A549 (cell line): ENCODE measurements around the gene MOB3C. TPM values are rescaled to one million over a fixed set of nuclear protein-coding genes. Genes with fewer than 3 reads are reported as not detected.

Experiments
- ATAC-seq, 2 experiments: fragments of 200-7000 bp in 1 of 2; fragments of >200 bp in 1 of 2; cut with Nextera tagmentation in 1 of 2; cut with Tn5 transposase in 1 of 2; 3 replicates each; pipeline versions ENCODE4 v1.8.0 to v1.9.1; 2018 to 2020; ENCODE audit warnings: mild to moderate bottlenecking in 1 of 2, moderate library complexity in 1 of 2
- CTCF ChIA-PET: fragments of 300-600 bp; sonication (Branson Sonifier 250); formaldehyde crosslinking; extraction: SDS; loops from one replicate; lab custom pipeline; 2021; ENCODE audit warnings: antibody characterized with exemption, inconsistent platforms; lab: Yijun Ruan, JAX
- POLR2A ChIA-PET: fragments of 350-600 bp; formaldehyde crosslinking; extraction: SDS; loops from one replicate; lab custom pipeline; 2021; ENCODE audit warnings: antibody characterized with exemption, inconsistent platforms; lab: Yijun Ruan, JAX
- DNase-seq, 2 experiments: peaks; one replicate each; pipeline versions ENCODE4 v3.0.0 to v3.0.0-alpha.2; 2011 to 2016; ENCODE audit warnings: low read depth in 1 of 2, low spot score in 1 of 2
- FAIRE-seq: peaks from 2 replicates; lab custom pipeline; 2011; peaks lifted over from hg19 to GRCh38; lab: Jason Lieb, UNC
- H3K27ac ChIP-seq, 2 experiments: fragments of >200 bp; sonication (Bioruptor Twin); formaldehyde crosslinking; 3 replicates each; pipeline ENCODE4 v1.5.1; 2016 to 2017
- H3K4me1 ChIP-seq: fragments of >200 bp; sonication (Bioruptor Twin); formaldehyde crosslinking; 3 replicates; pipeline ENCODE4 v1.6.1; 2016
- H3K4me2 ChIP-seq: fragments of >200 bp; sonication (Bioruptor Twin); formaldehyde crosslinking; 3 replicates; pipeline ENCODE4 v1.6.1; 2016
- H3K4me3 ChIP-seq: fragments of >200 bp; sonication (Bioruptor Twin); formaldehyde crosslinking; 3 replicates; pipeline ENCODE4 v1.5.1; 2016
- H3K9me3 ChIP-seq: fragments of >200 bp; sonication (Bioruptor Twin); formaldehyde crosslinking; 3 replicates; pipeline ENCODE4 v1.6.1; 2016
- CBX8 ChIP-seq: fragments of 200-600 bp; sonication (generic); IDR thresholded peaks from 2 replicates; pipeline ENCODE4 v1.6.1; 2016
- CEBPB ChIP-seq, 2 experiments: fragments of >200 bp in 1 of 2; sonication (Bioruptor Twin) in 1 of 2; formaldehyde crosslinking in 1 of 2; IDR thresholded peaks; 2 replicates each; pipeline ENCODE4 v1.6.1; 2012 to 2016
- CHD2 ChIP-seq: fragments of 150-350 bp; IDR thresholded peaks from 2 replicates; pipeline ENCODE4 v1.6.1; 2014; ENCODE audit warnings: low read length; ENCODE audit not compliant: partially characterized antibody
- EHMT2 ChIP-seq: fragments of 200-600 bp; sonication (generic); IDR thresholded peaks from 2 replicates; pipeline ENCODE4 v1.6.1; 2016; ENCODE audit warnings: antibody characterized with exemption, low read depth, mild to moderate bottlenecking, moderate library complexity
- EP300 ChIP-seq, 2 experiments: fragments of >200 bp; sonication (Bioruptor Twin); formaldehyde crosslinking; IDR thresholded peaks; 2 replicates in 1 of 2; 3 replicates in 1 of 2; pipeline ENCODE4 v1.6.1; 2016 to 2017
- ESRRA ChIP-seq: fragments of 150-350 bp; IDR thresholded peaks from 2 replicates; pipeline ENCODE4 v1.6.1; 2014; ENCODE audit warnings: mild to moderate bottlenecking, low read length, borderline replicate concordance
- FOSB ChIP-seq: fragments of 250-450 bp; sonication (Bioruptor Pico); IDR thresholded peaks from 2 replicates; pipeline ENCODE4 v1.5.0; 2020; ENCODE audit warnings: mild to moderate bottlenecking, moderate library complexity
- FOXS1 ChIP-seq: fragments of 250-450 bp; sonication (Bioruptor Pico); IDR thresholded peaks from 2 replicates; pipeline ENCODE4 v1.5.0; 2020; ENCODE audit warnings: mild to moderate bottlenecking, moderate library complexity
- HDAC2 ChIP-seq: fragments of 200-600 bp; sonication (generic); IDR thresholded peaks from 2 replicates; pipeline ENCODE4 v1.6.1; 2016
- HOXA7 ChIP-seq: fragments of 250-450 bp; sonication (Bioruptor Pico); IDR thresholded peaks from 2 replicates; pipeline ENCODE4 v1.5.0; 2020; ENCODE audit warnings: mild to moderate bottlenecking, moderate library complexity
- HOXB13 ChIP-seq: fragments of 250-450 bp; sonication (Bioruptor Pico); IDR thresholded peaks from 2 replicates; pipeline ENCODE4 v1.5.0; 2020; ENCODE audit warnings: low read depth, mild to moderate bottlenecking, moderate library complexity
- HOXB5 ChIP-seq: fragments of 250-450 bp; sonication (Bioruptor Pico); IDR thresholded peaks from 2 replicates; pipeline ENCODE4 v1.5.0; 2020; ENCODE audit warnings: mild to moderate bottlenecking, moderate library complexity
- JUNB ChIP-seq: fragments of >200 bp; sonication (Bioruptor Twin); formaldehyde crosslinking; IDR thresholded peaks from 2 replicates; pipeline ENCODE4 v1.6.1; 2016
- KDM5A ChIP-seq: fragments of 200-600 bp; sonication (generic); IDR thresholded peaks from 2 replicates; pipeline ENCODE4 v1.6.1; 2016; ENCODE audit warnings: antibody characterized with exemption, mild to moderate bottlenecking
- MAZ ChIP-seq: fragments of 150-350 bp; IDR thresholded peaks from 2 replicates; pipeline ENCODE4 v1.6.1; 2014; ENCODE audit warnings: antibody characterized with exemption, low read depth, low read length, borderline replicate concordance
- MYC ChIP-seq: IDR thresholded peaks from 2 replicates; pipeline ENCODE4 v1.6.1; 2012; ENCODE audit warnings: mild to moderate bottlenecking, inconsistent platforms, low read length, improper control_type of control experiment, borderline replicate concordance
- NFE2L2 ChIP-seq: fragments of 150-350 bp; conservative IDR thresholded peaks from 2 replicates; pipeline ENCODE4 v1.6.1; 2014; ENCODE audit warnings: low read length
- NPAS2 ChIP-seq: fragments of 250-450 bp; sonication (Bioruptor Pico); IDR thresholded peaks from 2 replicates; pipeline ENCODE4 v1.8.0; 2022; ENCODE audit warnings: mild to moderate bottlenecking, moderate library complexity, borderline replicate concordance
- NR3C1 ChIP-seq: fragments of >200 bp; sonication (Bioruptor Twin); formaldehyde crosslinking; IDR thresholded peaks from 3 replicates; pipeline ENCODE4 v1.6.1; 2017
- PHF8 ChIP-seq: fragments of 200-600 bp; sonication (generic); IDR thresholded peaks from 2 replicates; pipeline ENCODE4 v1.6.1; 2016; ENCODE audit warnings: low read depth, mild to moderate bottlenecking, antibody characterized with exemption, moderate library complexity, borderline replicate concordance
- TFCP2L1 ChIP-seq: fragments of 250-450 bp; sonication (Bioruptor Pico); IDR thresholded peaks from 2 replicates; pipeline ENCODE4 v1.5.0; 2021; ENCODE audit warnings: mild to moderate bottlenecking
- TP53 ChIP-seq: fragments of 250-450 bp; sonication (Bioruptor Pico); IDR thresholded peaks from 2 replicates; pipeline ENCODE4 v1.5.0; 2021; ENCODE audit warnings: mild to moderate bottlenecking, moderate library complexity
- ZSCAN20 ChIP-seq: fragments of 250-450 bp; sonication (Bioruptor Pico); IDR thresholded peaks from 2 replicates; pipeline ENCODE4 v1.8.0; 2022; ENCODE audit warnings: mild to moderate bottlenecking, moderate library complexity
- WGBS: methylation state at CpG from one replicate; pipeline ENCODE4 v1.1.6; 2017; ENCODE audit errors: missing lambda C conversion rate; 5-methylcytosine and 5-hydroxymethylcytosine counted together
- polyA plus RNA-seq, 4 experiments: library from polyadenylated mRNA; depleted of rRNA in 3 of 4; stranded (reverse); fragments of >200 nt; fragmentation: RNase III in 1 of 4; extraction: RNeasy Plus Mini Kit Qiagen cat#74134 plus additional on column Dnase treatment in 1 of 4; gene quantifications; 2 replicates in 3 of 4; 3 replicates in 1 of 4; pipeline ENCODE4 v1.2.3, GENCODE V29; 2011 to 2017
- TF ChIP-seq, protein P1 (sequence below): fragments of 250-450 bp; sonication (Bioruptor Pico); IDR thresholded peaks from 2 replicates; pipeline ENCODE4 v1.5.0; 2020; ENCODE audit warnings: low read depth, mild to moderate bottlenecking, moderate library complexity
- TF ChIP-seq, protein P2 (sequence below): fragments of >200 bp; sonication (Bioruptor Twin); formaldehyde crosslinking; IDR thresholded peaks from 3 replicates; pipeline ENCODE4 v1.6.1; 2016
- TF ChIP-seq, protein P3 (sequence below): fragments of >200 bp; sonication (Bioruptor Twin); formaldehyde crosslinking; IDR thresholded peaks from 3 replicates; pipeline ENCODE4 v1.5.1; 2016
- TF ChIP-seq, protein P4 (sequence below): fragments of >200 bp; sonication (Bioruptor Twin); formaldehyde crosslinking; IDR thresholded peaks from 2 replicates; pipeline ENCODE4 v1.6.1; 2016
- TF ChIP-seq, protein P5 (sequence below): fragments of 450-650 bp; IDR thresholded peaks from 2 replicates; pipeline ENCODE4 v1.6.1; 2014; ENCODE audit warnings: antibody characterized with exemption

The MOB3C gene
- polyA plus RNA-seq, 2 of the 4 experiments (the other 2 are of a cell fraction): 2.6 to 2.7 TPM

DNA sequence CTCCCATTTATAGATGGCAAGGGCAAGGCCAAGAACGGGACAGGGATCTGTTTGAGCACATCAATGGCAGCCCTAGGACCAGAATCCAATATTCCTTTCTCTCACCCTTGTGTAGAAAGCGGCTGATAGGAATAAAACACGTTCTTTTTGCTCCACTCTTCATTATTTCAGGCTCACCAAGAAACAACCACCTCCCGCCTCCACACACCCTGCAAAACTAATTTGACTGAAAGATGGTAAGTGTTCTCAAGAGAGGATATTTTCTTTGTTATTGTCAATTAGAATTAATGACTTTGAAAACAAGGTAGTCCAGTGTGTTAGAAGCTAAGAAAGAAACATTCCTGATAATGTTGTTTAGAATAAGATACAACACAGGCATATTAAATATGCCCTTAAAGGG lies 53.3 kb downstream of the MOB3C start (continued):
- no peak for TF ChIP-seq TP53 (CRISPR knock-in tag)
- no peak for TF ChIP-seq EP300 (IDR thresholded peaks at IDR 0.05)

DNA sequence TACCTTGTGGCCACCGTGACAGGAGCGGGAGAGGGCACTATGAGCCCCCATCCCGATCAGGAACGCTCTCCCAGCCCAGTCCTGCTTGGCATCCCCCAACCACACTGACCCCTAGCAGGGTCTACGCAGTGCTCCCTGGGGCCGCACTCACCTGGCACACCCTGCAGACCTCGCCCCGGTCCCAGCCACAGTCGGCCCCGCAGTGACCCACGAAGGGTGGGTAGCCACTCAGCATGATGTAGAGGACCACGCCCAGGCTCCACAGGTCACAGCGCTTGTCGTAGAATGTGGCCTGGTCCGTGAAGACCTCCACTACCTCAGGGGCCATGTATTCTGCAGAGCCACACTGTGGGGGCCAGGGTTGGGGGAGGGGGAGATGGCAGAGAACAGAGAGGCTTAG lies 54.1 kb downstream of the MOB3C start:
- Histone ChIP-seq H3K4me1 (no peaks in the 10 kb centered on the region), H3K27ac (no peak overlapping the region), H3K9me3 (no peaks in the 10 kb centered on the region), H3K4me3 (no peak overlapping the region)
- CTCF ChIA-PET: interaction anchor here (1.0 to 2.5 kb wide), 2 partner anchors 14 to 28 kb away, joined by 4 to 7 read pairs; no protein-coding TSS in a partner anchor
- TF ChIP-seq HOXB13 (CRISPR knock-in tag) (no peak), HDAC2 (no peak)
- TF ChIP-seq, protein P1, sequence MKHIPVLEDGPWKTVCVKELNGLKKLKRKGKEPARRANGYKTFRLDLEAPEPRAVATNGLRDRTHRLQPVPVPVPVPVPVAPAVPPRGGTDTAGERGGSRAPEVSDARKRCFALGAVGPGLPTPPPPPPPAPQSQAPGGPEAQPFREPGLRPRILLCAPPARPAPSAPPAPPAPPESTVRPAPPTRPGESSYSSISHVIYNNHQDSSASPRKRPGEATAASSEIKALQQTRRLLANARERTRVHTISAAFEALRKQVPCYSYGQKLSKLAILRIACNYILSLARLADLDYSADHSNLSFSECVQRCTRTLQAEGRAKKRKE (CRISPR knock-in tag): no peak
- TF ChIP-seq, all 56 proteins: peak for 0
- WGBS: over 99% methylated on average over 9 of the region's 15 CpGs
- no peak for DNase-seq
- no peak for ATAC-seq
- FAIRE-seq: no peak
- POLR2A ChIA-PET: no interaction called here
- H3K4me2 ChIP-seq: no peak overlapping the region

DNA sequence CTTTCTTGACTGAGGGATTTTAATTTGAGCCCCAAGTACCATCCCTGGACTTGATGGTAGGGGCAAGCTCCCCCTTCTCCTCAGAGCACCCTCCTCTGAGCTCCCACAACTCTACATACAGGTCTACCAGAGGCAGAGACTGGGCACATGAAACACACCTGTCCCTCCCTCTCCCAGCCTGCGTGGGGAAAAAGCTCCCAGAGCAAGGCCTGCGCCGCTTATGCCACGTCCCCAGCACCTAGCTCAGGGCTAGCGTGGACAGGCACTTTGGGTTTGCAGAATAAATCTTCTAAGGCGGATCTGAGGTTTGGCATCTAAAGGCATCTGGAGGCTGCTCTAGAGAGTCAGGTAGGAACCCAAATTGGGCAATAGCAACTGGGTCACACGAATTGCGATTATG lies 57.6 kb downstream of the MOB3C start:
- no peak for FAIRE-seq
- Histone ChIP-seq H3K4me2 (no peak overlapping the region), H3K4me3 (no peak overlapping the region)
- WGBS: no CpG with 5 or more reads among the region's 8 CpGs
- TF ChIP-seq CEBPB (IDR thresholded peaks at IDR 0.05): no peak
- no peak for TF ChIP-seq ESRRA
- TF ChIP-seq, protein P2, sequence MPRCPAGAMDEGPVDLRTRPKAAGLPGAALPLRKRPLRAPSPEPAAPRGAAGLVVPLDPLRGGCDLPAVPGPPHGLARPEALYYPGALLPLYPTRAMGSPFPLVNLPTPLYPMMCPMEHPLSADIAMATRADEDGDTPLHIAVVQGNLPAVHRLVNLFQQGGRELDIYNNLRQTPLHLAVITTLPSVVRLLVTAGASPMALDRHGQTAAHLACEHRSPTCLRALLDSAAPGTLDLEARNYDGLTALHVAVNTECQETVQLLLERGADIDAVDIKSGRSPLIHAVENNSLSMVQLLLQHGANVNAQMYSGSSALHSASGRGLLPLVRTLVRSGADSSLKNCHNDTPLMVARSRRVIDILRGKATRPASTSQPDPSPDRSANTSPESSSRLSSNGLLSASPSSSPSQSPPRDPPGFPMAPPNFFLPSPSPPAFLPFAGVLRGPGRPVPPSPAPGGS: no peak
- no peak for TF ChIP-seq NR3C1
- no peak for TF ChIP-seq JUNB
- TF ChIP-seq KDM5A: no peak
- TF ChIP-seq MYC: no peak
- TF ChIP-seq EHMT2: no peak
- no peak for TF ChIP-seq CBX8
- no peak for TF ChIP-seq PHF8
- TF ChIP-seq CHD2: no peak
- TF ChIP-seq HOXA7 (CRISPR knock-in tag): no peak
- TF ChIP-seq, all 56 proteins: peak for 0
- CTCF ChIA-PET: interaction anchor here (1.0 to 1.4 kb wide), 3 partner anchors 46 to 82 kb away, joined by 3 to 5 read pairs (median 4); partner anchors contain the start of gene MKNK1
- Histone ChIP-seq H3K27ac (no peak overlapping the region), H3K4me1 (no peaks in the 10 kb centered on the region), H3K9me3 (no peaks in the 10 kb centered on the region)
- no peak for ATAC-seq
- DNase-seq: no peak
- POLR2A ChIA-PET: no interaction called here

DNA sequence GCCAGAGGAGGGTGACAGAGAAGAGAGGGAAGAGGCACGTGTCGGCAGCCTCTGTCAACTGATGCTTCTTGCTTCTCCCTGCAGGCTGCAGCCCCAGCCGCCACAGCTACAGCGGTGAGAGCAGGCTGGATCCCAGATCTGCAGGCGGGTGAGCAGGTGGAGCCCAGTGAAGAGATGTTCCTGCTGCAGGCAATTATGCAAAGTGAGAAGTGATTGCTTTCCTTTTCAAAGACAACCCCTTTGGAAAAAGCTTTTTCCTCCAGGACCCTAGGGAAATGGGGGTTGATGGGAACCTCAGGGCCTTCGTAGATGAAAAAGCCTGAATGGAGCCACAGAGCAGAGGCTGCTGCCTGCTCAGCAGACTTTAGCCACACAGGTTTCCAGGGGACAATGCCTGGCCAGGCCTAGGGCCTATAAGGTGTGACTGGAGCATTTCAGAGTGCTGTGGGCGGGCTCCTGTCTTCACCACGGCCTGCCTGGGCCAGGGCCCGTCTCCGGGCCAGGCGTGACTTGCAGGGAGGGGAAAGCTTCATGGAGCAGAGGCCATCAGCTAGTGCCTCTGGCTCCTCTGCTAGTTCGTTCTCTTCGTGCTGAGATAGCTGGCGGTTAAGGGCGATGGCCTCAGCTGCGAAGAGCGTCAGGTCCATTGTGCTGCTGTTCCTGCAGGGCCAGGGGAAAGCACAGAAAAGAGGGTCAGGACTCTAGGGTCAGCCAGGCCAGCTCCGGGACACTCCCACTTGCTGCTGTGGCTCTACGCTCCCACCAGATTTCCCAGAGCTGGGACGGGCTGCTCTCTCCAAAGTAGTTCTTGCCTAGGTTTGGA lies 58.3 kb downstream of the MOB3C start:
- POLR2A ChIA-PET: no interaction called here
- ATAC-seq (no peak), DNase-seq (no peak), FAIRE-seq (no peak)
- Histone ChIP-seq H3K4me2 (no peak overlapping the region), H3K27ac (no peak overlapping the region), H3K4me1 (no peaks in the 10 kb centered on the region), H3K9me3 (no peaks in the 10 kb centered on the region), H3K4me3 (no peak overlapping the region)
- CTCF ChIA-PET: interaction anchor here (1.0 to 1.4 kb wide), 2 partner anchors 46 to 81 kb away, joined by 3 to 5 read pairs; partner anchors contain the start of gene MKNK1
- WGBS: 91% methylated on average over 17 of the region's 20 CpGs
- TF ChIP-seq EP300 (IDR thresholded peaks at IDR 0.05): no peak
- TF ChIP-seq MAZ: no peak
- no peak for TF ChIP-seq FOSB (CRISPR knock-in tag)
- TF ChIP-seq, protein P3, sequence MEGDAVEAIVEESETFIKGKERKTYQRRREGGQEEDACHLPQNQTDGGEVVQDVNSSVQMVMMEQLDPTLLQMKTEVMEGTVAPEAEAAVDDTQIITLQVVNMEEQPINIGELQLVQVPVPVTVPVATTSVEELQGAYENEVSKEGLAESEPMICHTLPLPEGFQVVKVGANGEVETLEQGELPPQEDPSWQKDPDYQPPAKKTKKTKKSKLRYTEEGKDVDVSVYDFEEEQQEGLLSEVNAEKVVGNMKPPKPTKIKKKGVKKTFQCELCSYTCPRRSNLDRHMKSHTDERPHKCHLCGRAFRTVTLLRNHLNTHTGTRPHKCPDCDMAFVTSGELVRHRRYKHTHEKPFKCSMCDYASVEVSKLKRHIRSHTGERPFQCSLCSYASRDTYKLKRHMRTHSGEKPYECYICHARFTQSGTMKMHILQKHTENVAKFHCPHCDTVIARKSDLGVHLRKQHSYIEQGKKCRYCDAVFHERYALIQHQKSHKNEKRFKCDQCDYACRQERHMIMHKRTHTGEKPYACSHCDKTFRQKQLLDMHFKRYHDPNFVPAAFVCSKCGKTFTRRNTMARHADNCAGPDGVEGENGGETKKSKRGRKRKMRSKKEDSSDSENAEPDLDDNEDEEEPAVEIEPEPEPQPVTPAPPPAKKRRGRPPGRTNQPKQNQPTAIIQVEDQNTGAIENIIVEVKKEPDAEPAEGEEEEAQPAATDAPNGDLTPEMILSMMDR: no peak
- TF ChIP-seq ZSCAN20 (CRISPR knock-in tag): no peak
- TF ChIP-seq, protein P4, sequence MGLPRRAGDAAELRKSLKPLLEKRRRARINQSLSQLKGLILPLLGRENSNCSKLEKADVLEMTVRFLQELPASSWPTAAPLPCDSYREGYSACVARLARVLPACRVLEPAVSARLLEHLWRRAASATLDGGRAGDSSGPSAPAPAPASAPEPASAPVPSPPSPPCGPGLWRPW: no peak
- TF ChIP-seq, protein P5, sequence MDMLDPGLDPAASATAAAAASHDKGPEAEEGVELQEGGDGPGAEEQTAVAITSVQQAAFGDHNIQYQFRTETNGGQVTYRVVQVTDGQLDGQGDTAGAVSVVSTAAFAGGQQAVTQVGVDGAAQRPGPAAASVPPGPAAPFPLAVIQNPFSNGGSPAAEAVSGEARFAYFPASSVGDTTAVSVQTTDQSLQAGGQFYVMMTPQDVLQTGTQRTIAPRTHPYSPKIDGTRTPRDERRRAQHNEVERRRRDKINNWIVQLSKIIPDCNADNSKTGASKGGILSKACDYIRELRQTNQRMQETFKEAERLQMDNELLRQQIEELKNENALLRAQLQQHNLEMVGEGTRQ: no peak
- TF ChIP-seq NPAS2 (CRISPR knock-in tag): no peak
- TF ChIP-seq PHF8: no peak
- TF ChIP-seq NFE2L2: no peak
- TF ChIP-seq TFCP2L1 (CRISPR knock-in tag): no peak
- no peak for TF ChIP-seq TP53 (CRISPR knock-in tag)
- TF ChIP-seq HOXB5: no peak
- no peak for TF ChIP-seq FOXS1 (CRISPR knock-in tag)
